ENCODE measurements around the gene GNPTG. TPM values are rescaled to one million over a fixed set of nuclear protein-coding genes. Genes with fewer than 3 reads are reported as not detected.

GNPTG gene
- total RNA-seq, 1 donor from 2014 or later, result 30.0 TPM

- DNase-seq (ENCODE audit: low read depth), result no peak
Observed at GRCh38 chr16:1309888-1310831, 41.6 kb upstream of the GNPTG start.

GRCh38 chr16:1310832-1311200 lies 40.9 kb upstream of the GNPTG start:
- DNase-seq (ENCODE audit: low read depth) (no peak), FAIRE-seq (no peak)
- peaks cover 23% of the 10 kb centered on the region for H3K36me3 ChIP-seq (ENCODE audit: control insufficient read depth, insufficient read depth, low read length)
- H3K4me3 ChIP-seq (ENCODE audit: low read depth, low read length), result peak overlapping the region; percentile 56
- H3K27me3 ChIP-seq (ENCODE audit: control insufficient read depth, insufficient read depth, low read length), result no peaks in the 10 kb centered on the region
- TF ChIP-seq CTCF (IDR thresholded peaks at IDR 0.05; ENCODE audit: insufficient read depth, low read length, severe bottlenecking), result no peak

More at GRCh38 chr16:1309888-1310831, 41.6 kb upstream of the GNPTG start:
- H3K27me3 ChIP-seq (ENCODE audit: control insufficient read depth, insufficient read depth, low read length), result no peaks in the 10 kb centered on the region
- peaks cover 23% of the 10 kb centered on the region for H3K36me3 ChIP-seq (ENCODE audit: control insufficient read depth, insufficient read depth, low read length)
- no peak for TF ChIP-seq CTCF (IDR thresholded peaks at IDR 0.05; ENCODE audit: insufficient read depth, low read length, severe bottlenecking)
- peak overlapping the region; percentile 56 for H3K4me3 ChIP-seq (ENCODE audit: low read depth, low read length)
- peak; percentile 77 for FAIRE-seq

- FAIRE-seq (no peak), DNase-seq (ENCODE audit: low read depth) (no peak)
- H3K36me3 ChIP-seq (ENCODE audit: control insufficient read depth, insufficient read depth, low read length), result peaks cover 25% of the 10 kb centered on the region
- peak overlapping the region; percentile 56 for H3K4me3 ChIP-seq (ENCODE audit: low read depth, low read length)
- TF ChIP-seq CTCF (IDR thresholded peaks at IDR 0.05; ENCODE audit: insufficient read depth, low read length, severe bottlenecking), result no peak
- no peaks in the 10 kb centered on the region for H3K27me3 ChIP-seq (ENCODE audit: control insufficient read depth, insufficient read depth, low read length)
Observed at GRCh38 chr16:1311212-1311737, 40.5 kb upstream of the GNPTG start.

GRCh38 chr16:1311738-1312466 lies 39.8 kb upstream of the GNPTG start:
- no peak for DNase-seq (ENCODE audit: low read depth)
- no peak for TF ChIP-seq CTCF (IDR thresholded peaks at IDR 0.05; ENCODE audit: insufficient read depth, low read length, severe bottlenecking)
- Histone ChIP-seq H3K4me3 (ENCODE audit: low read depth, low read length) (no peak overlapping the region), H3K27me3 (ENCODE audit: control insufficient read depth, insufficient read depth, low read length) (no peaks in the 10 kb centered on the region), H3K36me3 (ENCODE audit: control insufficient read depth, insufficient read depth, low read length) (peaks cover 28% of the 10 kb centered on the region)
- no peak for FAIRE-seq

GRCh38 chr16:1312467-1312816 lies 39.3 kb upstream of the GNPTG start:
- FAIRE-seq (no peak), DNase-seq (ENCODE audit: low read depth) (no peak)
- H3K4me3 ChIP-seq (ENCODE audit: low read depth, low read length), result no peak overlapping the region
- H3K36me3 ChIP-seq (ENCODE audit: control insufficient read depth, insufficient read depth, low read length), result peaks cover 29% of the 10 kb centered on the region
- H3K27me3 ChIP-seq (ENCODE audit: control insufficient read depth, insufficient read depth, low read length), result no peaks in the 10 kb centered on the region
- no peak for TF ChIP-seq CTCF (IDR thresholded peaks at IDR 0.05; ENCODE audit: insufficient read depth, low read length, severe bottlenecking)

Data from bronchial epithelial cell (primary cell).